Skeletal muscle tissue (tissue), 4 donors: ENCODE measurements around the gene DNMT1. TPM values are rescaled to one million over a fixed set of nuclear protein-coding genes. Genes with fewer than 3 reads are reported as not detected.

Source experiments
- H3K27ac ChIP-seq: one replicate; pipeline ENCODE4 v1.7.0; 2013; ENCODE audit warnings: mild to moderate bottlenecking, low read depth, low read length, inconsistent platforms
- H3K27me3 ChIP-seq, 3 donors: one replicate each; pipeline ENCODE4 v1.7.0; 2013; ENCODE audit warnings: low read length in 3 of 3; ENCODE audit not compliant: control insufficient read depth in 3 of 3, insufficient read depth in 3 of 3
- H3K36me3 ChIP-seq, 3 donors: one replicate each; pipeline ENCODE4 v1.7.0; 2013; ENCODE audit warnings: low read length in 3 of 3; ENCODE audit not compliant: control insufficient read depth in 3 of 3, insufficient read depth in 3 of 3
- H3K4me1 ChIP-seq, 3 donors: one replicate each; pipeline ENCODE4 v1.7.0; 2013; ENCODE audit warnings: low read length in 3 of 3, mild to moderate bottlenecking in 3 of 3; ENCODE audit not compliant: control insufficient read depth in 3 of 3, insufficient read depth in 3 of 3
- H3K4me3 ChIP-seq, 3 donors: one replicate each; pipeline ENCODE4 v1.7.0; 2013; ENCODE audit warnings: low read length in 3 of 3
- H3K9ac ChIP-seq, 3 donors: one replicate each; pipeline ENCODE4 v1.7.0; 2013; ENCODE audit warnings: low read length in 3 of 3, mild to moderate bottlenecking in 3 of 3, moderate library complexity in 2 of 3, low read depth in 1 of 3
- H3K9me3 ChIP-seq, 3 donors: one replicate each; pipeline ENCODE4 v1.7.0; 2013; ENCODE audit warnings: low read length in 3 of 3; ENCODE audit not compliant: control insufficient read depth in 3 of 3
- total RNA-seq: library from RNA; depleted of rRNA; stranded (reverse); fragments of >200 nt; gene quantifications from one replicate; pipeline ENCODE4 v1.2.3, GENCODE V29; 2014
- donor health status: Osteomylitis.

Gene DNMT1
- total RNA-seq, 1 donor from 2014 or later: 25.6 TPM

GRCh38 chr19:10138879-10139795 is 55.6 kb downstream of the DNMT1 start:
- Histone ChIP-seq H3K9ac (no peak overlapping the region), H3K27ac (no peak overlapping the region), H3K27me3 (no peaks in the 10 kb centered on the region), H3K4me3 (no peak overlapping the region), H3K4me1 (peaks cover 2 to 9% (median 2%) of the 10 kb centered on the region in 3 donors), H3K36me3 (peaks cover 60 to 71% (median 69%) of the 10 kb centered on the region in 3 donors), H3K9me3 (no peaks in the 10 kb centered on the region)

DNA sequence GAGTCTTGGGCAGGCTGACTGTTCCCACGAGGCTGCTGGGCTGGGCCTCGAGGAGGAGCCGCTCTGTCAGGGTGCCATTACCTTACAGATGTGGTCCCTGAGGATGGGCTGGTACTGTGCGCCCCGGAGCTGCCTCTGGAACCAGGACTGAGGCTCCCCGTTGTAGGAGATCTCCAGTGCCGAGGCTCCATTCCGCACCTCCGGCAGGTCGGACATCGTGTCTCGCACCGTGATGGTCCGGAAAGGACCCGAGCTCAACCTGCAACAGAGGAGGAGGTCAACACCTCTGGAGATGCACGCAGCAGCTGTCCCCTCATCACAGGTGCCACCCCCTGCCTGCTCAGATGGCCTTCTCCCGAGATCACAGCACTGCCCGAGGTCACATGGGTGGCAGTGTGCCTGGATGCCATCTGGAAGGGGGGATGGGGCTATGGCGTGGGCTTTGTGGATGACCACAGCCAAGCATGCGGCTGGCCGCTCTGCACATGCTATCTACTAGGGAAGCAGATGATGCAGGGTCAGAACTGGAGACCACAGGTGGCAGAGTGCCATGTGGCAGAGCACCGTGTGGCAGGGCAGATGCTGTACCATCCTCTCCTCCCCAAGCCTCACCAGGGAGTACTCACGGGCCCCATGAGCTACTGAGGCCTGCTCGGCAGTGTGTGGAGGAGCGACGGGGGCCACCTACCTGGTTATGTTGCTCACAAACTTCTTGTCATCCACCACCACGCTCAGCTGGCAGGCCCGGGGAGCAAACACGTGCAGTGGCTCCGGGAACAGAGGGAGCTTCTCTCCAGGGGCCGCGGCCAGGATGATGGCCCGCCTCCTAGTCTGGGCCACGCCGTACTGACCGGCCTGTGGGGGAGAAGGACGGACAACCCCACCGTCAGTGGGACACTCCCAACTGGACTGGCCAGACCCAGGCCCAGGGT is 56.7 kb downstream of the DNMT1 start:
- Histone ChIP-seq H3K4me3 (no peak overlapping the region), H3K27ac (no peak overlapping the region), H3K9ac (no peak overlapping the region), H3K36me3 (peaks cover 61 to 71% (median 65%) of the 10 kb centered on the region in 3 donors), H3K27me3 (no peaks in the 10 kb centered on the region), H3K9me3 (no peaks in the 10 kb centered on the region), H3K4me1 (peaks cover 2 to 9% (median 2%) of the 10 kb centered on the region in 3 donors)

GRCh38 chr19:10136936-10137335 is 57.8 kb downstream of the DNMT1 start:
- Histone ChIP-seq H3K9ac (no peak overlapping the region), H3K36me3 (peaks cover 57 to 63% (median 58%) of the 10 kb centered on the region in 3 donors), H3K4me3 (no peak overlapping the region), H3K27me3 (no peaks in the 10 kb centered on the region), H3K27ac (no peak overlapping the region), H3K9me3 (no peaks in the 10 kb centered on the region), H3K4me1 (peaks cover 2 to 9% (median 2%) of the 10 kb centered on the region in 3 donors)

GRCh38 chr19:10135551-10136334 is 59.0 kb downstream of the DNMT1 start:
- H3K9ac ChIP-seq: no peak overlapping the region
- H3K27me3 ChIP-seq: no peaks in the 10 kb centered on the region
- no peak overlapping the region for H3K27ac ChIP-seq
- no peaks in the 10 kb centered on the region for H3K9me3 ChIP-seq
- H3K4me1 ChIP-seq: peaks cover 2 to 9% (median 2%) of the 10 kb centered on the region in 3 donors
- peaks cover 48 to 51% (median 51%) of the 10 kb centered on the region in 3 donors for H3K36me3 ChIP-seq
- no peak overlapping the region for H3K4me3 ChIP-seq

GRCh38 chr19:10134040-10134439 is 60.7 kb downstream of the DNMT1 start:
- Histone ChIP-seq H3K9ac (no peak overlapping the region), H3K9me3 (no peaks in the 10 kb centered on the region), H3K4me3 (no peak overlapping the region), H3K27ac (no peak overlapping the region), H3K27me3 (no peaks in the 10 kb centered on the region), H3K36me3 (peaks cover 33 to 43% (median 42%) of the 10 kb centered on the region in 3 donors), H3K4me1 (peaks cover 2 to 9% (median 2%) of the 10 kb centered on the region in 3 donors)

GRCh38 chr19:10133596-10133995 is 61.2 kb downstream of the DNMT1 start:
- H3K27ac ChIP-seq: no peak overlapping the region
- H3K27me3 ChIP-seq: no peaks in the 10 kb centered on the region
- H3K36me3 ChIP-seq: peaks cover 29 to 38% (median 38%) of the 10 kb centered on the region in 3 donors
- H3K4me1 ChIP-seq: peaks cover 2 to 9% (median 2%) of the 10 kb centered on the region in 3 donors
- H3K9me3 ChIP-seq: no peaks in the 10 kb centered on the region
- no peak overlapping the region for H3K4me3 ChIP-seq
- no peak overlapping the region for H3K9ac ChIP-seq

DNA sequence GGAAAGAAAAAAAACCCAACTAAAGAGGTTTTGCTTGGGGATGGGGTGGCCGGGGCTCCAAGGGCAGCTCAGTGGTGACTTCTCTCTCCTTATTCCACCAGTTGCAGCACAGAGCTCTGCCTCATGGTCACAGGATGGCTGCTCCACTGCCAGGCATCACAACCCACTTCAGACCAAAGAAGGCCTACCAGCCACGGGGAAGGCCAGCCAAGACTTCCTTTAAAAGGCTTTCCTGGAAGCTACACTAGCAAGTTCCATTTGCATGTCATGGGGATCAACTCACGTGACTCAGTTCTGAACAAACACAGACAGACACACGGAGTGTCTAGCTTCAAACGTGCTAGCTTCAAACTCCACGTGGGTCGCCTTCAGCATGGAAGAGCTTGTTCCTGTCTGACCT is 61.8 kb downstream of the DNMT1 start:
- H3K36me3 ChIP-seq: peaks cover 25 to 34% (median 34%) of the 10 kb centered on the region in 3 donors
- no peak overlapping the region for H3K9ac ChIP-seq
- H3K4me3 ChIP-seq: no peak overlapping the region
- H3K27me3 ChIP-seq: no peaks in the 10 kb centered on the region
- no peaks in the 10 kb centered on the region for H3K9me3 ChIP-seq
- H3K27ac ChIP-seq: no peak overlapping the region
- peaks cover 1 to 5% (median 2%) of the 10 kb centered on the region in 3 donors for H3K4me1 ChIP-seq

- Histone ChIP-seq H3K27me3 (no peaks in the 10 kb centered on the region), H3K4me1 (no peaks in the 10 kb centered on the region), H3K9ac (peak overlapping the region in 1 of 3 donors; percentile 50), H3K9me3 (no peaks in the 10 kb centered on the region), H3K4me3 (no peak overlapping the region), H3K27ac (no peak overlapping the region), H3K36me3 (peaks cover 0 to 2% (median 0%) of the 10 kb centered on the region in 3 donors)
Measured at GRCh38 chr19:10126213-10126639, 68.5 kb downstream of the DNMT1 start.

DNA sequence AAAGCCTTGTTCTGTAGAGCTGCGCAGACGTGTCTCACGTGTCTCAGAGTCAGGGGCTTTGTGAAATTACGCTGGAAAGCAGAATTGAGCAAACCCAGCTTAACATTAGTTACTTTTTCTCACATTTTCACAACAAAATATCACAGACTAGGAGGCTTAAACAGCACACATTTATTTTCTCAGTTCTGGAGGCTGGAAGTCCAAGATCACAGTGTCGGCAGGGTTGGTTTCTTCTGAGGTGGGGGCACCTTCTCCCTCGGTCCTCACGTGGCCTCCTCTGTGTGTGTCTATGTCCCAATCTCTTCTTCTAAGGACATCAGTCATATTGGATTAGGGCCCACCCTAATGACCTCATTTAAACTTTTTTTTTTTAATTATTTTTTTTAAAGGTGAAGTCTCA is 70.3 kb downstream of the DNMT1 start:
- peaks cover 0 to 5% (median under 1%) of the 10 kb centered on the region in 3 donors for H3K4me1 ChIP-seq
- no peak overlapping the region for H3K27ac ChIP-seq
- H3K36me3 ChIP-seq: peaks cover 0 to under 1% (median 0%) of the 10 kb centered on the region in 3 donors
- no peaks in the 10 kb centered on the region for H3K9me3 ChIP-seq
- H3K4me3 ChIP-seq: no peak overlapping the region
- no peaks in the 10 kb centered on the region for H3K27me3 ChIP-seq
- no peak overlapping the region for H3K9ac ChIP-seq
